HepG2 (cell line): Measurements from ENCODE around the gene PDPK1. TPM values are rescaled to one million over a fixed set of nuclear protein-coding genes. Genes with fewer than 3 reads are reported as not detected.

ENCODE experiments used
- ATRX ChIP-seq: sonication (generic); formaldehyde crosslinking; IDR thresholded peaks from 2 replicates; pipeline ENCODE4 v1.4.0; 2020; ENCODE audit warnings: missing genetic modification reagents, borderline replicate concordance
- CBX1 ChIP-seq: IDR thresholded peaks from one replicate; pipeline ENCODE4 v1.6.1; 2016; ENCODE audit warnings: antibody characterized with exemption, low read depth
- CHCHD3 ChIP-seq: sonication (generic); formaldehyde crosslinking; IDR thresholded peaks from 2 replicates; pipeline ENCODE4 v1.8.0; 2022; ENCODE audit warnings: mild to moderate bottlenecking, missing genetic modification reagents, moderate library complexity
- E2F5 ChIP-seq: sonication (generic); formaldehyde crosslinking; conservative IDR thresholded peaks from 2 replicates; pipeline ENCODE4 v1.4.0; 2020; ENCODE audit warnings: missing genetic modification reagents
- EHMT2 ChIP-seq: fragments of 200-600 bp; sonication (generic); IDR thresholded peaks from 2 replicates; pipeline ENCODE4 v1.7.0; 2017; ENCODE audit warnings: antibody characterized with exemption, low read depth, low read length, borderline replicate concordance
- KDM4B ChIP-seq: sonication (generic); formaldehyde crosslinking; IDR thresholded peaks from 2 replicates; pipeline ENCODE4 v1.4.0; 2020; ENCODE audit warnings: missing genetic modification reagents
- PHF5A ChIP-seq: IDR thresholded peaks from one replicate; pipeline ENCODE4 v1.6.1; 2018; ENCODE audit warnings: low read depth, missing genetic modification reagents; ENCODE audit not compliant: unreplicated experiment
- PHF8 ChIP-seq: sonication (generic); formaldehyde crosslinking; IDR thresholded peaks from 2 replicates; pipeline ENCODE4 v1.5.0; 2020; ENCODE audit warnings: missing genetic modification reagents
- POGK ChIP-seq: sonication (generic); formaldehyde crosslinking; conservative IDR thresholded peaks from 2 replicates; pipeline ENCODE4 v1.8.0; 2022; ENCODE audit warnings: mild to moderate bottlenecking, moderate library complexity, missing genetic modification reagents
- RXRA ChIP-seq: sonication (generic); formaldehyde crosslinking; IDR thresholded peaks from 2 replicates; pipeline ENCODE4 v1.5.1; 2020; ENCODE audit warnings: missing genetic modification reagents
- TARDBP ChIP-seq: sonication (generic); formaldehyde crosslinking; IDR thresholded peaks from 2 replicates; pipeline ENCODE4 v1.8.0; 2022; ENCODE audit warnings: mild to moderate bottlenecking, missing genetic modification reagents
- THAP7 ChIP-seq: sonication (generic); formaldehyde crosslinking; IDR thresholded peaks from 2 replicates; pipeline ENCODE4 v1.8.1; 2023; ENCODE audit warnings: mild to moderate bottlenecking, missing genetic modification reagents
- ZBTB7A ChIP-seq: sonication (generic); formaldehyde crosslinking; IDR thresholded peaks from 2 replicates; pipeline ENCODE4 v1.8.0; 2022; ENCODE audit warnings: mild to moderate bottlenecking, missing genetic modification reagents
- ZFP37 ChIP-seq: sonication (generic); formaldehyde crosslinking; IDR thresholded peaks from 2 replicates; pipeline ENCODE4 v1.4.0; 2020; ENCODE audit warnings: missing genetic modification reagents, borderline replicate concordance
- ZIK1 ChIP-seq: sonication (generic); formaldehyde crosslinking; IDR thresholded peaks from 2 replicates; pipeline ENCODE4 v1.5.0; 2020; ENCODE audit warnings: mild to moderate bottlenecking, low read depth, missing genetic modification reagents, borderline replicate concordance
- ZNF383 ChIP-seq: sonication (generic); formaldehyde crosslinking; IDR thresholded peaks from 2 replicates; pipeline ENCODE4 v1.4.0; 2020; ENCODE audit warnings: missing genetic modification reagents, mild to moderate bottlenecking, borderline replicate concordance
- ZNF562 ChIP-seq: sonication (generic); formaldehyde crosslinking; IDR thresholded peaks from 2 replicates; pipeline ENCODE4 v1.8.0; 2022; ENCODE audit warnings: missing genetic modification reagents, borderline replicate concordance
- ZNF841 ChIP-seq: sonication (generic); formaldehyde crosslinking; IDR thresholded peaks from 2 replicates; pipeline ENCODE4 v1.8.1; 2023; ENCODE audit warnings: missing genetic modification reagents, borderline replicate concordance
- ZSCAN31 ChIP-seq: sonication (generic); formaldehyde crosslinking; IDR thresholded peaks from 2 replicates; pipeline ENCODE4 v1.5.0; 2020; ENCODE audit warnings: low read depth, mild to moderate bottlenecking, missing genetic modification reagents
- polyA plus RNA-seq, 8 experiments: library from polyadenylated mRNA; depleted of rRNA in 3 of 8; stranded (reverse) in 7 of 8; unstranded in 1 of 8; fragments of >200 nt; fragmentation: Illumina TruSeq in 4 of 8; extraction: Trizol in 4 of 8; gene quantifications; 2 replicates each; pipeline versions ENCODE4 v1.2.1 to v1.2.3, GENCODE V29; 2011 to 2016; ENCODE audit warnings: low read depth in 4 of 8, missing spikeins in 1 of 8, mixed read lengths in 1 of 8; ENCODE audit not compliant: insufficient read depth in 1 of 8
- total RNA-seq, 5 experiments: library from RNA; depleted of rRNA; stranded (reverse); fragments of >200 nt; fragmentation: Illumina TruSeq; extraction: Trizol; gene quantifications; 2 replicates each; pipeline ENCODE4 v1.2.3, GENCODE V29; 2016; ENCODE audit warnings: low read depth in 1 of 5
- TF ChIP-seq, protein P1 (sequence below): sonication (generic); formaldehyde crosslinking; IDR thresholded peaks from 2 replicates; pipeline ENCODE4 v1.4.0; 2020; ENCODE audit warnings: missing genetic modification reagents
- TF ChIP-seq, protein P2 (sequence below): sonication (generic); formaldehyde crosslinking; IDR thresholded peaks from 2 replicates; pipeline ENCODE4 v1.4.0; 2020; ENCODE audit warnings: missing genetic modification reagents, mild to moderate bottlenecking, borderline replicate concordance
- TF ChIP-seq, protein P3 (sequence below): sonication (generic); formaldehyde crosslinking; IDR thresholded peaks from 2 replicates; pipeline ENCODE4 v1.8.1; 2023; ENCODE audit warnings: mild to moderate bottlenecking, inconsistent platforms, moderate library complexity, missing genetic modification reagents, borderline replicate concordance

Gene PDPK1
- total and polyA plus RNA-seq, 2 of the 13 experiments (the other 11 are each of a cell fraction or from before 2014, with no cell fraction given), result 59.6 to 129 TPM

DNA sequence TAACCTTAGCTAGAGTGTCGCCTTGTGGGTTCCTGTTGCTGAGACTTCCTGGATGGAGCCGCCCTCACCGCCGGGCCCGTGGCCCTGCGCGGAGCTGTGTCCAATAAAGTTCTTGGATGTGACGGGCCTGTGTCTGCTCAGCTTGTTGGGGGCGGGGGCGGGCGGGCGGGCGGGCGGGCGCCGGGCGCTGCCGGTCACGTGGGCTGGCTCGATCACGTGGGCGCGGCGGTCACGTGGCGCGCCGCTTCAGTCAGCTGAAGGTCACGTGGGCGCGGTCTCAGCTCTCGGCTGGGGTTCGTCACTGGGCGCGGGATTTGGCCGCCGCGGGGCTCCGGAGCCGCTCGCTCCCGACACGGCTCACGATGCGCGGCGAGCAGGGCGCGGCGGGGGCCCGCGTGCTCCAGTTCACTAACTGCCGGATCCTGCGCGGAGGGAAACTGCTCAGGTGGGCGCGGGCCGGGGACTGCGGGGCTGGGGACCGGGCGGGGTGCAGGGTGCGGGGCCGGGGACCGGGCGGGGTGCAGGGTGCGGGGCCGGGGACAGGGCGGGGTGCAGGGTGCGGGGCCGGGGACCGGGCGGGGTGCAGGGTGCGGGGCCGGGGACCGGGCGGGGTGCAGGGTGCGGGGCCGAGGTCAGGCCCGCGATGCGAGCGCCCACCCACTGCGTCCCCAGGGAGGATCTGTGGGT, 17.6 kb upstream of the PDPK1 start, which contains the start of gene AMDHD2 (continued):
- TF ChIP-seq, protein P1, sequence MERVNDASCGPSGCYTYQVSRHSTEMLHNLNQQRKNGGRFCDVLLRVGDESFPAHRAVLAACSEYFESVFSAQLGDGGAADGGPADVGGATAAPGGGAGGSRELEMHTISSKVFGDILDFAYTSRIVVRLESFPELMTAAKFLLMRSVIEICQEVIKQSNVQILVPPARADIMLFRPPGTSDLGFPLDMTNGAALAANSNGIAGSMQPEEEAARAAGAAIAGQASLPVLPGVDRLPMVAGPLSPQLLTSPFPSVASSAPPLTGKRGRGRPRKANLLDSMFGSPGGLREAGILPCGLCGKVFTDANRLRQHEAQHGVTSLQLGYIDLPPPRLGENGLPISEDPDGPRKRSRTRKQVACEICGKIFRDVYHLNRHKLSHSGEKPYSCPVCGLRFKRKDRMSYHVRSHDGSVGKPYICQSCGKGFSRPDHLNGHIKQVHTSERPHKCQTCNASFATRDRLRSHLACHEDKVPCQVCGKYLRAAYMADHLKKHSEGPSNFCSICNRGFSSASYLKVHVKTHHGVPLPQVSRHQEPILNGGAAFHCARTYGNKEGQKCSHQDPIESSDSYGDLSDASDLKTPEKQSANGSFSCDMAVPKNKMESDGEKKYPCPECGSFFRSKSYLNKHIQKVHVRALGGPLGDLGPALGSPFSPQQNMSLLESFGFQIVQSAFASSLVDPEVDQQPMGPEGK (CRISPR knock-in tag), result peak; percentile 45; the same call in 1 of the 2 replicates
- TF ChIP-seq POGK (CRISPR knock-in tag) (peak; percentile 59; the same call in 1 of the 2 replicates), ZSCAN31 (no peak), ZNF562 (CRISPR knock-in tag) (no peak), PHF5A (CRISPR knock-in tag) (no peak), KDM4B (CRISPR knock-in tag) (no peak), CHCHD3 (CRISPR knock-in tag) (peak; percentile 54; the same call in 1 of the 2 replicates), CBX1 (peak; percentile 87), ZFP37 (CRISPR knock-in tag) (no peak), ATRX (CRISPR knock-in tag) (no peak), PHF8 (CRISPR knock-in tag) (peak; percentile 57; the same call in 1 of the 2 replicates), THAP7 (no peak), E2F5 (peak; percentile 75; the same call in 1 of the 2 replicates), ZNF841 (CRISPR knock-in tag) (no peak), RXRA (0 out of 2 replicates have a peak, but pooled peaks have one; percentile 6), ZBTB7A (no peak), TARDBP (CRISPR knock-in tag) (no peak), ZIK1 (CRISPR knock-in tag) (peak; percentile 65; the same call in 1 of the 2 replicates), ZNF383 (CRISPR knock-in tag) (no peak), EHMT2 (no peak)
- TF ChIP-seq, protein P2, sequence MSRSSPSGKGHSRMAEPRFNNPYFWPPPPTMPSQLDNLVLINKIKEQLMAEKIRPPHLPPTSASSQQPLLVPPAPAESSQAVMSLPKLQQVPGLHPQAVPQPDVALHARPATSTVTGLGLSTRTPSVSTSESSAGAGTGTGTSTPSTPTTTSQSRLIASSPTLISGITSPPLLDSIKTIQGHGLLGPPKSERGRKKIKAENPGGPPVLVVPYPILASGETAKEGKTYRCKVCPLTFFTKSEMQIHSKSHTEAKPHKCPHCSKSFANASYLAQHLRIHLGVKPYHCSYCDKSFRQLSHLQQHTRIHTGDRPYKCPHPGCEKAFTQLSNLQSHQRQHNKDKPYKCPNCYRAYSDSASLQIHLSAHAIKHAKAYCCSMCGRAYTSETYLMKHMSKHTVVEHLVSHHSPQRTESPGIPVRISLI (CRISPR knock-in tag), result no peak
- TF ChIP-seq, protein P3, sequence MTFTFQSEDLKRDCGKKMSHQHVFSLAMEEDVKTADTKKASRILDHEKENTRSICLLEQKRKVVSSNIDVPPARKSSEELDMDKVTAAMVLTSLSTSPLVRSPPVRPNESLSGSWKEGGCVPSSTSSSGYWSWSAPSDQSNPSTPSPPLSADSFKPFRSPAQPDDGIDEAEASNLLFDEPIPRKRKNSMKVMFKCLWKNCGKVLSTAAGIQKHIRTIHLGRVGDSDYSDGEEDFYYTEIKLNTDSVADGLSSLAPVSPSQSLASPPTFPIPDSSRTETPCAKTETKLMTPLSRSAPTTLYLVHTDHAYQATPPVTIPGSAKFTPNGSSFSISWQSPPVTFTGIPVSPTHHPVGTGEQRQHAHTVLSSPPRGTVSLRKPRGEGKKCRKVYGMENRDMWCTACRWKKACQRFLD (CRISPR knock-in tag), result no peak
